Neural cell (in vitro differentiated cells): ENCODE results near the gene TSGA10IP. TPM values are rescaled to one million over a fixed set of nuclear protein-coding genes. Genes with fewer than 3 reads are reported as not detected.

Experiments
- polyA plus RNA-seq: library from polyadenylated mRNA; depleted of rRNA; stranded (reverse); fragments of >200 nt; gene quantifications from 2 replicates; pipeline ENCODE4 v1.2.3, GENCODE V29; 2014

TSGA10IP gene
- polyA plus RNA-seq, 1 donor from 2014 or later = 0.53 TPM

Other genes starting within 250 kb of the TSGA10IP start
- gene KAT5, start 233.2 kb upstream of the TSGA10IP start, polyA plus RNA-seq = 102 and 109 TPM in 2 replicates
- gene RNASEH2C, start 224.7 kb upstream of the TSGA10IP start, polyA plus RNA-seq = 38.4 and 43.8 TPM in 2 replicates
- 0.52 and 1.3 TPM in 2 replicates for gene AP5B1, start 164.5 kb upstream of the TSGA10IP start, polyA plus RNA-seq
- gene OVOL1, start 158.4 kb upstream of the TSGA10IP start, polyA plus RNA-seq = not detected in 2 replicates
- gene SNX32, start 111.5 kb upstream of the TSGA10IP start, polyA plus RNA-seq = 12.6 and 16.0 TPM in 2 replicates
- 1,633 and 1,984 TPM in 2 replicates for gene CFL1, start 87.3 kb upstream of the TSGA10IP start, polyA plus RNA-seq
- gene MUS81, start 85.0 kb upstream of the TSGA10IP start, polyA plus RNA-seq = 183 and 211 TPM in 2 replicates
- 0.50 and 0.67 TPM in 2 replicates for gene EFEMP2, start 72.7 kb upstream of the TSGA10IP start, polyA plus RNA-seq
- gene CTSW, start 65.6 kb upstream of the TSGA10IP start, polyA plus RNA-seq = not detected in 2 replicates
- 248 and 284 TPM in 2 replicates for gene FIBP, start 57.0 kb upstream of the TSGA10IP start, polyA plus RNA-seq
- 28.5 TPM in 2 replicates for gene CCDC85B, start 54.8 kb upstream of the TSGA10IP start, polyA plus RNA-seq
- 0.68 TPM in 1 of 2 replicates, not detected in the other for gene FOSL1, start 45.1 kb upstream of the TSGA10IP start, polyA plus RNA-seq
- 13.3 and 20.4 TPM in 2 replicates for gene C11orf68, start 26.4 kb upstream of the TSGA10IP start, polyA plus RNA-seq
- 242 and 259 TPM in 2 replicates for gene DRAP1, start 26.1 kb upstream of the TSGA10IP start, polyA plus RNA-seq
- gene SART1, start 16.3 kb downstream of the TSGA10IP start, polyA plus RNA-seq = 34.9 and 38.4 TPM in 2 replicates
- 34.9 and 35.4 TPM in 2 replicates for gene EIF1AD, start 56.7 kb downstream of the TSGA10IP start, polyA plus RNA-seq
- 41.6 and 60.0 TPM in 2 replicates for gene BANF1, start 57.0 kb downstream of the TSGA10IP start, polyA plus RNA-seq
- gene CST6, start 66.5 kb downstream of the TSGA10IP start, polyA plus RNA-seq = not detected in 2 replicates
- not detected in 2 replicates for gene CATSPER1, start 81.0 kb downstream of the TSGA10IP start, polyA plus RNA-seq
- 16.7 and 17.2 TPM in 2 replicates for gene GAL3ST3, start 103.7 kb downstream of the TSGA10IP start, polyA plus RNA-seq
- gene SF3B2, start 106.9 kb downstream of the TSGA10IP start, polyA plus RNA-seq = 121 and 145 TPM in 2 replicates
- 12.1 and 14.4 TPM in 2 replicates for gene PACS1, start 124.8 kb downstream of the TSGA10IP start, polyA plus RNA-seq